NCI-H1417 treated with DMSO at 0.1 percent for 48 hours (cell line): ENCODE results near the gene TSC22D4.
"Not testable (repeated sequence)": the region's sequence is repeated elsewhere in the genome, so short reads cannot be mapped to it uniquely, and the experiment has no call there.

Experiments
- DNase-seq: peaks from one replicate; lab custom pipeline; 2025; lab: John Stamatoyannopoulos, UW

Gene TSC22D4

DNA sequence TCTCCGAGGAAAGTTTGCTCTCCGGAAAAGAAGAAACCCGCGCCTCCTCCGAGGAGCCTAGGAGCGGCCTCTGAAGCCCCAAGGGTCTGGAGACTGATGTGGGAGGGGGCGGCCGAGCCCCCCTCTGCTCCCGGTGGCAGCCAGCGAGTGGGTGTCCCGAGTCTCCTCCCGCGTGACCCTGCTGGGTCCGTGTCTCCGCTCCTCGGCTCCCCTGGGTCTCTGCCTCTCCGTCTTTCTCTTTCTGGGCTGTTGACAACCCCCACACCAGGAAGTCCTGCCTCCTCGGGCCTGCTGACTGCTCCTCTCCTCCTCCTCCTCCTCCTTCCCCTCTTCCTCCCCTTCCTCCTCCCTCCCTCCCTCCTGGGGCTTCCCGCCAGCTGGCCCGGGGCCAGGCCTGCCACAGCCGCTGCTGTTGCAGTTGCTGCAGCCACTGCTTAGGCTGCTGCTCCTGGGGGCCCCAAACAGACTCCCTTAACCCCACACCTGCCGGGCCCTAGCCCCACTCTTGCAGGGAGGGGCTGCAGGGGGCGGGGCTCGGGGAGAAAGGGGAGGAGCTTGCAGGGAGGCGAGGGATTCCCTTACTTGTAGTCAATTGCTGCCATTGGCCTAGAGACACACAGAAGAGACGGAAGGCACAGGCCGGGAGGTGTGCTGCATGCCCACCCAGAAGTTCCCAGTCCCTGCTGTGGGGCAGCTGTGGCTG, at the start of gene TSC22D4:
Gene TSC22D4, minus strand, starts transcription at position 257 of the 703 bp plus-strand sequence. CDS start 1,176 bp downstream, outside the sequence.
- peak; percentile 47 for DNase-seq

DNA sequence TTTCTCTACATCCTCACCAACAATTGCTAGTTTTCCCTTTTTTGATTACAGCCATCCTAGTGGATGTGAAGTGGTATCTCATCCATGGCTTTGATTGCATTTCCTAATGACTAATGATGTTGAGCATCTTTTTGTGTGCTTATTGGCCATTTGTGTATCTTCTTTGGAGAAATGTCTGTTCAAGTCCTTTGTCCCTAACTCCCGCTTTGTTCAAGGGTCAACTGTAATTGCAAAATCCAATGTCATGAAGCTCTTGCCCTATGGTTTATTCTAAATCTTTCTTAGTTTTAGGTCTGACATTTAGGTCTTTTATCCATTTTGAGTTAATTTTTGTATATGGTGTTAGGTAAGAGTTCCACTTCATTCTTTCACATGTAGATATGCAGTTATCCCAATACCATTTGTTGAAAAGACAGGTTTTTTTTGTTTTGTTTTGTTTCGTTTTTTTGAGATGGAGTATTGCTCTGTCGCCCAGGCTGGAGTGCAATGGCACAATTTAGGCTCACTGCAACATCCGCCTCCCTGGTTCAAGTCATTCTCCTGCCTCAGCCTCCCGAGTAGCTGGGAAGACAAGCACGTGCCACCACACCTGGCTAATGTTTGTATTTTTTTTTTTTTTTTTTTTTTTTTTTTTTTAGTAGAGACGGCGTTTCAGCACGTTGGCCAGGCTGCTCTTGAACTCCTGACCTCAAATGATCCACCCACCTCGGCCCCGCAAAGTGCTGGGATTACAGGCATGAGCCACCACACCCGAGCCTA, 49.3 kb upstream of the TSC22D4 start:
- DNase-seq, result not testable (repeated sequence)

DNA sequence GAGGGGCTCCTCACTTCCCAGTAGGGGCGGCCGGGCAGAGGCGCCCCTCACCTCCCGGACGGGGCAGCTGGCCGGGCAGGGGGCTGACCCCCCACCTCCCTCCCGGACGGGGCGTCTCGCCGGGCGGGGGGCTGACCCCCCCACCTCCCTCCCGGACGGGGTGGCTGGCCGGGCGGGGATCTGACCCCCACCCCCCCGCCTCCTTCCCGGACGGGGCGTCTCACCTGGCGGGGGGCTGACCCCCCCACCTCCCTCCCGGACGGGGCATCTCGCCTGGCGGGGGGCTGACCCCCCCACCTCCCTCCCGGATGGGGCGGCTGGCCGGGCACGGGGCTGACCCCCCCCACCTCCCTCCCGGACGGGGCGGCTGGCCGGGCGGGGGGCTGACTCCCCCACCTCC, 44.2 kb upstream of the TSC22D4 start:
- not testable (repeated sequence) for DNase-seq

DNA sequence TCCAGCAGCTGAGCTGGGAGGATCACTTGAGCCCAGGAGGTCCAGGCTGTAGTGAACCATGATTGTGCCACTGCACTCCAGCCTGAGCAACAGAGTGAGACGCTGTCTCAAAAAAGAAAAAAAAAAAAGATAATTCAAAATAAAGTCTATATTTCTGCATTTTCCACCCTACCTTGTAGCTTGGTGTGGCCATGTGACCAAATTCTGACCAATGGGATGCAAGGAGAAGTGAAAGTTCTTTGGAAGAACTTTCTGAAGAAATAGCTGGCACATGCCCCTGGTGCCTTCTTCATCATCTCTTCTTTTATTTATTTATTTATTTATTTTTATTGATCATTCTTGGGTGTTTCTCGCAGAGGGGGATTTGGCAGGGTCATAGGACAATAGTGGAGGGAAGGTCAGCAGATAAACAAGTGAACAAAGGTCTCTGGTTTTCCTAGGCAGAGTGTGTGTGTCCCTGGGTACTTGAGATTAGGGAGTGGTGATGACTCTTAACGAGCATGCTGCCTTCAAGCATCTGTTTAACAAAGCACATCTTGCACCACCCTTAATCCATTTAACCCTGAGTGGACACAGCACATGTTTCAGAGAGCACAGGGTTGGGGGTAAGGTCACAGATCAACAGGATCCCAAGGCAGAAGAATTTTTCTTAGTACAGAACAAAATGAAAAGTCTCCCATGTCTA, 43.0 kb upstream of the TSC22D4 start:
- not testable (repeated sequence) for DNase-seq

DNA sequence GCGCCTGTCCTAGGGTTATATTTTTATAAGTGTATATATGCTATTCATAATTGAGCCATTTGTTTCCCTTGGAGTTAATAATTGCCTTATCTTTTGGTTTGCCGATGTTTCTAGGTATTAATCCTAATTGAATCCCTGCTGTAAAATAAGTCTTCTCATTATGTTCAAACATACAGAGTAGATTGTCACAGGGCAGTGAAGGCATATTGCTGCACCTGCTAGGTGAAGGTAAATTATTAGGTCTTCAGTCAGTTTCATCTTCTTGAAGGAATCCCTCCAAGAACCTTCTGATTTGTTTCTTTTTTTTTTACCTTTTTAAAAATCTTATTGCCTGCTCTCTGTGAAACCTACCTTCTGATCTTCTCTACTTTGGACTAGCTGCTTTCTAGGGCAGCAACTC, 42.1 kb upstream of the TSC22D4 start:
- no peak for DNase-seq

DNA sequence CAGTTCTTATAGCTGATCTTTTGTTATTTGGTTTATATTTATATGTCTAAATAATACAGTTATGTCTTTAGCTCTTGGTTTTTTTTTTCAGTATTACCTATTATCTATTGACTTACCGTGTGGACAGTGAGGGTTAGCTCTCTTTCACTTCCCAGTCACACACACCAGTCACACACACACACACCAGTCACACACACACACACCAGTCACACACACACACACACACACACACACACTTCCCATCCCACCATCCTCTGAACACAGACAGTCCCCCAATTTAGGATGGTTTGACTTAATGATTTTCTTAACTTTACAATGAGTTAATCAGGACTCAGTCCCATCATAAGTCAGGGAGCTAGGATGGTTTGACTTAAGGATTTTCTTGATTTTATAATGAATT, 41.1 kb upstream of the TSC22D4 start:
- DNase-seq, result no peak

DNA sequence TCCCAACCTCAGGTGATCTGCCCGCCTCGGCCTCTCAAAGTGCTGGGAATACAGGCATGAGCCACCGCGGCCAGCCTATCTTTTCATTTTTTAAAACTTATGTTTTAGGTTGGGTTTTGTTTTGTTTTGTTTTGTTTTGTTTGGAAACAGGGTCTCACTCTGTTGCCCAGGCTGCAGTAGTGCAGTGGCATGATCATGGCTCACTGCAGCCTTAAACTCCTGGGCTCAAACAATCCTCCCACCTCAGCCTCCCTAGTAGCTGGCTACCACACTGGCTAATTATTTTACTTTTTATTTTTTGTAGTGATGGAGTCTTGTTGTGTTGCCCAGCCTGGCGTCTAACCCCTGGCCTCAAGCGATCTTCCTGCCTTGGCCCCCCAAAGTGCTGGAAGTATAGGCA, 40.6 kb upstream of the TSC22D4 start:
- no peak for DNase-seq

DNA sequence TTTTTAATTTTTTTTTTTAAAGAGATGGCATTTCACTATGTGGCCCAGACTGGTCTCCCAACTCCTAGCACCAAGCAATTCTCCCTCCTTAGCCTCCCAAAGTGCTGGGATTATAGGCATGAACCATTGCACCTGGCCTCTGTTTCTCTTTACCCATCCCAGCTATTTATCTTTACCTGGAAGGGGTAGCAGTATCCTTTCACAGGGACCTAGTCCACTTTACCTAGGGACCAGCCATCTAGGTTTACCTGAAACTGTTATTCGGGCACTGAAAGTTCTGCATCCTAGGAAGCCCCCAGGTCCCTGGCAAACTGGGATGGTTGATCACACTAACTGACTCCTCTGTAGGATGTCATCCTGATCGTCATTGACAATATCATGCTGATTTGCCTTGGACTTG, 38.3 kb upstream of the TSC22D4 start:
- no peak for DNase-seq

DNA sequence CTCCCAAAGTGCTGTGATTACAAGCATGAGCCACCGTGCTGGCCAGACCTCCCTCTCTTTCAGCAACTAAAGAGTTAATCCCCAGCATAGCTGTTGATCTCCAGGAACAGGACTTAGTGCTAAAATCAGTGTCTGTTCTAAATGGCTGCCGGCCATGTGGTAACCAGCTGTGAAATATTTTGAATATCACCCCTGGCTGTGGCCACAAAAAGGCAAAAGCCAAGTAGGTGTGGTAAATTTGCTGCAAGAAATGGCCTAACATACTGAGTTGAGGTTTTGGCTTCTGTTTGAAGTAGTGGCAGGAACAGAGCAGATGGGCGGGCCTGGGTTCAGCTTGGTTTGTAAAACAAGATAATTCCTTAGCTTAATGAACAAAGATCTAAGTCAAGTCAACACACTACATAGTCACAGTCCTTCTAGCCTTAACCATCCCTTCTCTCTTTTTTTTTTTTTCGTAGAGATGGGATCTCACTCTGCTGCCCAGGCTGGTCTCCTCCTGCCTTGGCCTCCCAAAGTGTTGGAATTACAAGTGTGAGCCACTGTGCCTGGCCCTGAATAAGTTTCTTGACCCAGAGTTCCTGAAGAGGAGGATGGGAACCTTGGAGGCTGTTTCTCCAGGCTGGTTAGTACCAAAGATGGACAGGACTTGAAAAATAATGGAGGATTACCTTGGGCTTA, 37.3 kb upstream of the TSC22D4 start:
- no peak for DNase-seq

DNA sequence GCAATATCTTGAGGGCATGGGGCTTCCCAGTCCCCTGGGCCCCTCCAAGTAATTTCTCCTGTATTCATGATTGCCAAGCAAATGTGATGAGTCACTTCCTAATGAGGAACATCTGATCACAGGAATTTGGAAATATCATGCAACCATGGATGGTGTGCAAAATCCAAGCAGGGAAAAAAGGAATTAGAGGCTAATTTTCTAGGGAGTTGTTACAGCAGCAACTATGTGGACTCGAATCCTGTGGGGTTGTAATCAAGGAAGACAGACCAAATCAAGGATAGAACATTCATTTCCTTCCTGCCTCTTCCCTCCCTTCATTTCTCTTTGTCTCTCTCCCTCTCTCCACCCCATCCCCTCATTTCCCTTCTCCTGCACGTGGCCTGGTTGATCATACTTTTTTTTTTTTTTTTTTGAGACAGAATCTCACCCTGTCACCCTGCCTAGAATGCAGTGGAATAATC, 36.1 kb upstream of the TSC22D4 start:
- no peak for DNase-seq

DNA sequence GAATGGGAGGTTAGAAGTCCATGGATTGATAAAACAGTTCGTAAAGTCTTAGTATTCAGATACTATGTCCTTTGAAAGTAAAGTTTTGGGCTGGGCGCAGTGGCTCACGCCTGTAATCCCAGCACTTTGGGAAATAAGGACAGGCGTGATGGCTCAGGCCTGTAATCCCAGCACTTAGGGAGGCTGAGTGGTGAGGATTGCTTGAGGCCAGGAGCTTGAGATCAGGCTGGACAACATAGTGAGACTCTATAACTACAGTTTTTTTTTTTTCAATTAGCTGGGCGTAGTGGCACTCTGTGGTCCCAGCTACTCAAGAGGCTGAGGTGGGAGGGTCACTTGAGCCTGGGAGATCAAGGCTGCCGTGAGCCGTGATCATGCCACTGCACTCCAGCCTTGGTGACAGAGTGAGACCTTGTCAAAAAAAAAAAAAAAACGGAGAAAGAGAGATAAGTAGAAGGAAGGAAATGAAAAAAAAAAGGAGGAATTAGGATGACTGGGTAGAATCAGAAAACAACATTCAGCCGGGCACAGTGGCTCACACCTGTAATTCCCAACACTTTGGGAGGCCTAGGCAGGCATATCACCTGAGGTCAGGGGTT, 34.3 kb upstream of the TSC22D4 start:
- DNase-seq, result no peak

DNA sequence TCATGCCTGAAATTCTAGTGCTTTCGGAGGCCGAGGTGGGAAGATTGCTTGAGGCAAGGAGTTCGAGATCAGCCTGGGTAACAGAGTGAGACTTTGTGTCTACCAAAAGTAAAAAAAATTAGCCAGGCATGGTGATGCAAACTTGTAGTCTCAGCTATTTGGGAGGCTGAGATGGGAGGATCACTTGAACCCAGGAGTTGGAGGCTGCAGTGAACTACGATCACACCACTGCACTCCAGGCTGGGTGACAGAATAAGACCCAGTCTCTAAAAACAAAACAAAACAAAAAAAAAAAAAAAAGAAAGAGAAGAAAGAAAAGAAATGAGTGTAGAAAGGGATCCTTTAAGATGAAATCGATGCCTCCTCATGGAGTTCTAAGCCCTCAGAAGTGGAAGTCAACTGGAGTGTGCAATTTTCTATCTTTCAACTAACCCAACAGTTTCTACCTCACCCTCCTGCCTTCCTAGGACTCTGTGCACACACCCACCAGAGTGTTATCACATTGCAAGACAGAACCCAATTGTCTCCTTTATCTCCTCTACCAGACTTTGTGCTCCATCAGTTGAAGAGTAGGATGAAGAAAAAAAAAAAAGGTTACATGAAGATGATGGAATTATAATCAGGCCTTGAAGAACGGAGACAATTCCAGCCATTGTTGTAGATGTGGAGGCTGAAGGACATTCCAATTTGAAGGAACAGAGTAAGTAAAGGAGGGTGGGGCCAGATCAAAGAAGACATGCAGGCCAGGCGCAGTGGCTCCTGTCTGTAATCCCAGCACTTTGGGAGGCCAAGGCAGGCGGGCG, 31.6 kb upstream of the TSC22D4 start:
- no peak for DNase-seq

DNA sequence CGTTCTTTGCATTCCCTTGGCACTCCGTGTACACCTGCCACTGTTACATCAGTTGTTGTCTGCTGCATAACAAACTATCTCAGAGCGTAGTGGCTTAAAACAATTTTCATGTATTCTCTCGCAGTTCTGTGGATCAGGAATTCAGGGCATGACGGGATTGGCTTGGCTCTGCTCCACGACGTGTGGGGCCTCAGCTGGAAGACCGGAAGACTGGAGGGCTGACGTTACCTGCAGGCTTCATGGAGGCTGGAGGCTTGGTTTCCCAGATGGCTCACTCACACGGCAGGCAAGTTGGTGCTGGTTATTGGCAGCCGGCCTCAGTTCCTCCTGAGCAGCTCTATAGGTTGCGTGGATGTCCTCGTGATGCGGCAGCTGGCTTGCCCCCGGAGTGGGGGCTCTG, 30.2 kb upstream of the TSC22D4 start:
- no peak for DNase-seq

DNA sequence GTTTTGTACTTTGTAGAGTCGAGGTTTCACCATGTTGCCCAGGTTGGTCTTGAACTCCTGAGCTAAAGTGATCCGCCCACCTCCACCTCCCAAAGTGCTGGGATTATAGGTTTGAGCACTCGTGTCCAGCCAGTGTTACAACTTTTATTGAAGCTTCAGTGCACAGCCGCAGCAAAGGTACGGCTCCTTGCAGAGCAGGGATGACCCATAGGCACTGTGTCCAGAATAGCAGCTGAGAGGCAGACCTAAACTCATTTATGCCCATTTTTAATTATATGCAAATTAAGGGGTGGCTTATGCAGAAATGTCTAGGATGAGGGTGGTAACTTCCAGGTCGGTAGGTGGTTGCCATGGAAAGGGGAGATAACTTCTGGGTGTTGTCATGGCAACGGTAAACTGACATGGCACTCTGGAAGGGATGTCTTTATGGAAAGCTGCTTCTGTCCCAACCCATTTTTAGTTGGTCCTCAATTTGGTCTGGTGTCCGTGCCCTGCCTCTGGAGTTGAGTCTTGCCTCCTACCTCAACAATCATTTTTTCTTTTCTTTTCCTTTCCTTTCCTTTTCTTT, 27.4 kb upstream of the TSC22D4 start:
- no peak for DNase-seq

DNA sequence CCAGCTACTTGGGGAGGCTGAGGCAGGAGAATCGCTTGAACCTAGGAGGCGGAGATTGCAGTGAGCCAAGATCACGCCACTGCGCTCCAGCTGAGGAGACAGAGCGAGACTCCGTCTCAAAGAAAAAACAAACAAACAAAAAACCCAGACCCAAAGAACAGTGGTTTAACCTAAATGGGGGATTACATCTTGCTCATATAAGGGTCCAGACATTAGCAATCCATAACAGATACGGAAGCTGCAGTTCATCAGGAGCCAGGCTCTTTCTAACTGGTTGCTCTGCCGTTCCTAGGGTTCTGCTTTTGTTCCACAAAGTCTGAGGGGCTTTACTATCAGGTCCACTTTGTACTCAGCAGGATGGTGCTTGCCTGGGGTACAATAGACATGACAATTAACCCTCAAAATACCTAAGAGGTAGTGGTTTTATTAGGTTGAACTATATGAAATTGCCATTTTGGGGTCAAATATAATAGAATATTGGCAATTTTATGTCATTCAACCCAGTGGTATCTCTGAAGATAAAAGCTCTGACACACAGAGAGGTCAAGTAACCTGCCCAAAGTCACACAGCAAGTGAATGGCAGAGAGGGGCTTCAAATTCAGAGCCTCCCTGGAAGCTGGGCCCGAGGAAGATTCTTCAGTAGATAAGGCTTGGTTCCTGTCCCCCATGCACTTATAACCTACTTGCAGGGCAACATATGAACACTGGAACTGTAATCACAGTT, 26.0 kb upstream of the TSC22D4 start:
- no peak for DNase-seq

DNA sequence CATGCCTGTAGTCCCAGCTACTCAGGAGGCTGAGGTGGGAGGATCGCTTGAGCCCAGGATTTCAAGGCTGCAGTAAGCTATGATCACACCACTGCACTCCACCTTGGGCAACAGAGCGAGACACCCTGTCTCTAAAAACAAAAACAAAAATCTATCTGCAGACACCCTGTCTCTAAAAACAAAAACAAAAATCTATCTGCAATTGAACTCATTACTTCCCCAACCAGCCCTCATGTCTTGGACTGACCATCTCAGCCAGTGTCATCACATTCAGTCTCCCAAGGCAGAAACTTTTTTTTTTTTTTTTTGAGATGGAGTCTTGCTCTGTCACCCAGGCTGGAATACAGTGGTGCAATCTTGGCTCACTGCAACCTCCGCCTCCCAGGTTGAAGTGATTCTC, 25.0 kb upstream of the TSC22D4 start:
- not testable (repeated sequence) for DNase-seq

DNA sequence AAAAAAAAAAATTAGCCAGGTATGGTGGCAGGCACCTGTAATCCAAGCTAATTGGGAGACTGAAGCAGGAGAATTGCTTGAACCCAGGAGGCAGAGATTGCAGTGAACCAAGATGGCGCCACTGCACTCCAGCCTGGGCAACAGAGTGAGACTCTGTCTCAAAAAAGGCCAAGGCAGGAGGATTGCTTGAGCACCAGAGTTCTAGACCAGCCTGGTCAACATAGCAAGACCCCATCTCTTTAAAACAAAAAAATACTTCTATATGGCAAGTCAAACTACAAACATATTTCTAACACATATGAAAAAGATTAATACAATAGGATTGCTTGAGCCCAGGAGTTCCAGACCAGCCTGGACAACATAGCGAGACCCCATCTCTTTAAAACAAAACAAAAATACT, 21.7 kb upstream of the TSC22D4 start:
- not testable (repeated sequence) for DNase-seq

DNA sequence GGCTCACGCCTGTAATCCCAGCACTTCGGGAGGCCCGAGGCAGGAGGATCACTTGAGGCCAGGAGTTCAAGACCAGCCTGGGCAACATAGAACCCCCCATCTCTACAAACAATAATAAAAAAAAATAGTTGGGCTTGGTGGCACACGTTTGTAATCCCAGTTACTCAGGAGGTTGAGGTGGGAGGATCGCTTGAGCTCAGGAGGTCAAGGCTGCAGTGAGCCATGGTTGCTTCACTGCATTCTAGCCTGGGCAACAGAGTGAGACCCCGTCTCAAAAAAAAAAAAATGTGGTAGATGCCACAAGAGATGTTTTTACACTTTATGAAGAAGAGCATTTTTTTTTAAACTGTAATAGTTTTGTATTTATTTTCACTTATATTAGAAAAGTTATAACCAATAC, 17.5 kb upstream of the TSC22D4 start:
- no peak for DNase-seq

DNA sequence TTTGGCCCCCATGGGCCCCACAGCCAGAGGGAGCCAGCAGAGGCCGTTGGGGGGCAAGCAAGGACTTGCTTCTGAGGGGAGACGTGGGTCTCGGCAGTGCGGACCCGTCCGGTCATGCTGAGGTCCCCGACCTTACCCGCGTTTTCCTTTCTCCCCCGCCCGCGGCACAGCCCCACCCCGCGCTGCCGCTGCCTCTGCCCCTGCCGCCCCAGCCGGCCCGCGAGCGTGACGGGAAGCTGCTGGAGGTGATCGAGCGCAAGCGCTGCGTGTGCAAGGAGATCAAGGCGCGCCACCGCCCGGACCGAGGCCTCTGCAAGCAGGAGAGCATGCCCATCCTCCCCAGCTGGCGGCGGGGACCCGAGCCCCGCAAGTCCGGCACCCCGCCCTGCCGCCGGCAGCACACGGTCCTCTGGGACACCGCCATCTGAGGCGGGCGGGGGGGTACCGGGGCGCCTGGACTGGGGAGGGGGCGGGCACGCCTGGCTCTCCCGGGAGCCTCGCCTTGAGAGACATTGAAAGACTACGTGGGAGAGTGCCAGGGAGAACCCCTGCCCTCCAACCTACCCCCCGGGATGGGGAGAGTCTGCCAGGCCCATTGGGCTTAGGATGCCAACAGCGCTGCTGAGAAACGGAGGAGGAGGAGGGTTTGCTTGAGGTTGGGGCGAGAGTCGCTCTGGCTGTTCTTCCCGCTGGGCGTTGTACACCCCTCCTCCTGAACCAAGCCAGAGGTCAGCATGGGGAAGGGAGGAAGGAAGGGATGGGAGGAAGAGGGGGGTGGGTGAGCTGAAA, 14.7 kb upstream of the TSC22D4 start:
- DNase-seq, result no peak
